SJCRH30 (cell line): ENCODE data around the gene MEN1. TPM values are rescaled to one million over a fixed set of nuclear protein-coding genes. Genes with fewer than 3 reads are reported as not detected.
A peak's percentile ranks its signal among the peaks of the same experiment; 100 is the strongest.

ENCODE experiments used
- DNase-seq, 2 experiments: peaks; one replicate each; pipeline ENCODE4 v3.0.0-alpha.2; 2015 to 2020
- H3K27ac ChIP-seq: fragments of 250-450 bp; sonication (Bioruptor Pico); 2 replicates; pipeline ENCODE4 v1.5.1; 2020; ENCODE audit warnings: mild to moderate bottlenecking, moderate library complexity
- H3K27me3 ChIP-seq: fragments of 250-450 bp; sonication (Bioruptor Pico); 2 replicates; pipeline ENCODE4 v1.5.1; 2020; ENCODE audit warnings: mild to moderate bottlenecking, moderate library complexity
- H3K36me3 ChIP-seq: fragments of 250-450 bp; sonication (Bioruptor Pico); 2 replicates; pipeline ENCODE4 v1.5.1; 2020; ENCODE audit warnings: mild to moderate bottlenecking, moderate library complexity
- H3K4me1 ChIP-seq: fragments of 250-450 bp; sonication (Bioruptor Pico); 2 replicates; pipeline ENCODE4 v1.5.1; 2020; ENCODE audit warnings: mild to moderate bottlenecking, moderate library complexity
- H3K4me3 ChIP-seq: fragments of 250-450 bp; sonication (Bioruptor Pico); 2 replicates; pipeline ENCODE4 v1.5.1; 2020; ENCODE audit warnings: mild to moderate bottlenecking, moderate library complexity
- H3K9me3 ChIP-seq: fragments of 250-450 bp; sonication (Bioruptor Pico); replicated peaks from 2 replicates; pipeline ENCODE4 v1.5.1; 2020; ENCODE audit warnings: mild to moderate bottlenecking, moderate library complexity
- total RNA-seq: library from RNA; depleted of rRNA; stranded (reverse); fragments of >200 nt; shearing (Covaris generic); gene quantifications from 2 replicates; pipeline ENCODE4 v1.2.3, GENCODE V29; 2014; rRNA removed

The MEN1 gene
- 25.9 and 26.3 TPM in 2 replicates for total RNA-seq

GRCh38 chr11:64810271-64810890 lies at the start of gene MEN1:
Gene MEN1, minus strand, starts transcription at chr11:64810551. Its CDS starts 442 bp downstream, at chr11:64810109.
- Histone ChIP-seq H3K36me3 (0 out of 2 replicates have a peak, but pooled peaks cover 2% of the 10 kb centered on the region), H3K4me3 (peak within 1 kb of the TSS; percentile 72), H3K27ac (no peak within 1 kb of the TSS), H3K27me3 (no peaks in the 10 kb centered on the region), H3K4me1 (0 out of 2 replicates have a peak, but pooled peaks cover 5% of the 10 kb centered on the region), H3K9me3 (no peaks in the 10 kb centered on the region)
- peak; percentile 96 to 97 for DNase-seq

DNA sequence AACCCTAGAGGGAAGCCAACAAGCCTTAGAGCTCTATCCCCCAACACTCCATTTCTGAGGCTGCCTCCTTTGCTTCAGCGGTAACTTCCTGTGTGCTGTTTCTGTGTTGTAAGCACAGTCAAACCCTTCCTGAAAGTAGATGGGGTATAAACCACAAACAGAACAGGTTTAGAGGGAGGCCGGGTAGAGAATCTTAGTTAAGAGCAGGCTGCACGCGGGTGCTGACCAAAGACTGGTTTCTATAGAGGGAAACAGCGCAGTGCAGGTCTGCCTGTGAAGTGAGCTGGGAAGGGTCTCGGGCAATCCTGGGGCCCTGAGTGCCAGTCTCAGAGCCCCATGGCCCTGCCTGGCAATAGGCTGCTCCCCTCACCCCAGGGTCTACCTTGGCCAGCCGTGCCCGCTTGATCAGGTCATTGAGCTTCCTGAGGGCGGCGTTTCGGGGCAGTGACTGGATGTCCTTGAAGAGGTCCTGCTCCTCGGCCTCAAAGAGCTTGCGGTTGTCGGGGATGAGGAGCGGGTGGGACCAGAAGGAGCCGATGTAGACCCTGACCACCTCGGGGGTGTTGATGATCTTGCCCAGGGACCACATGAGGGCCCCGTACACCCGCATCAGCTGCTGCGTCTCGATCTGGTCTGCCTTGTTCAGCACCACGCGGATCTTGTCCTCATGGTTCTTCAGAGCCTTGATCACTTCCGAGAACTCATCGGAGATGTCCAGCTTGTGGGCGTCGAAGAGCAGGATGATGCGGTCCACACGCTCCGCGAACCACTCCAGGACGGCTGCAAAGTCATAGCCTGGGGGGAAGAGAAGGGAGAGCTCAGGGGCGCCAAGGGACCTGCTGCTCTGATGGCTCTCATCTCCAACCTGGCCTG lies 49.4 kb upstream of the MEN1 start:
- H3K27ac ChIP-seq, result no peak overlapping the region
- no peak for DNase-seq
- H3K4me1 ChIP-seq, result peaks cover 83% of the 10 kb centered on the region
- no peak overlapping the region for H3K4me3 ChIP-seq
- no peaks in the 10 kb centered on the region for H3K9me3 ChIP-seq
- peaks cover 25% of the 10 kb centered on the region; the same call in 1 of the 2 replicates for H3K36me3 ChIP-seq
- no peaks in the 10 kb centered on the region for H3K27me3 ChIP-seq

DNA sequence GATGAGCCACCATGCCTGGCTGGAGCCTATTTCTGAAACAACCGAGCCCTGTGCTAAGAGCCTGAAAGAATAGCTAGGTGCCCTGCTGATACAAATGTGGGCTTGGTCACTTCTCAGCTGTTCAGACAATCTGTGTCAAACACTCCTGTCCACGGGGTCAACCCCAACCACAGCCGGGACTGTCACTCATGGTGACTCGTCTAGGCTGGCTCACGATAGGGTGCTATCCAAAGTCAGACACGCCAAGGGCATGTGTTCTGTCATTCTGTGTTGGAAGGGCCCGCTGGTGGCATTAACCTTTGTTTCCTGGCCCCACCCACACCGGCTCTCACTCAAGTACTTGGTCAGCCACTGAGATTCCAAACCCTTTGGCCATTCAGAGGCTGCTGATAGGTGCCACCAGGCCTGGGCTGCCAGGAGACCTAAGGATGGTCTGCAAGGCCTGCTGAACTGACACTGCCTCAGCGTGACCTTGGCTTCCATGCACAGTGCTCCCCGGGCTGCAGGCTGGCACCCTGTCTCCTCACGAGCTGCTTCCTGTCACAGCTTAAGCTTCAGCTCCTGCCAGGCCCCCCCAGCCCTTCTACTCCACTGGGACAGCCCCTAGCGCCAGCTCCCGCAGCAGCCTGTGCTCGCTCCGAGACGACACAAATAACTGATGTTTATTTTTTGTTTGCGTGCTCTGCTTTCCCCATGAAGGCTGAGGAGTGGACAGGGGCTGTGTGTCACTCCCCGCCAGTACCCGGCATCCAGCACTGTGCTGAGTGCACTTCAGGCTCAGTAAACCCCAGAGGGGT lies 48.3 kb upstream of the MEN1 start:
- H3K27me3 ChIP-seq, result no peaks in the 10 kb centered on the region
- H3K4me1 ChIP-seq, result peaks cover 79% of the 10 kb centered on the region
- H3K36me3 ChIP-seq, result peaks cover 30% of the 10 kb centered on the region; the same call in 1 of the 2 replicates
- peak; percentile 80 to 82 for DNase-seq
- H3K9me3 ChIP-seq, result no peaks in the 10 kb centered on the region
- H3K27ac ChIP-seq, result peak overlapping the region; percentile 43
- no peak overlapping the region for H3K4me3 ChIP-seq

GRCh38 chr11:64857485-64857884 lies 47.1 kb upstream of the MEN1 start:
- no peaks in the 10 kb centered on the region for H3K9me3 ChIP-seq
- no peak for DNase-seq
- no peak overlapping the region for H3K4me3 ChIP-seq
- peaks cover 68% of the 10 kb centered on the region for H3K4me1 ChIP-seq
- peak overlapping the region; percentile 73 for H3K27ac ChIP-seq
- H3K27me3 ChIP-seq, result no peaks in the 10 kb centered on the region
- peaks cover 38% of the 10 kb centered on the region; the same call in 1 of the 2 replicates for H3K36me3 ChIP-seq

- H3K27ac ChIP-seq, result peak overlapping the region; percentile 73
- H3K4me1 ChIP-seq, result peaks cover 61% of the 10 kb centered on the region
- no peak overlapping the region for H3K4me3 ChIP-seq
- H3K9me3 ChIP-seq, result no peaks in the 10 kb centered on the region
- H3K27me3 ChIP-seq, result no peaks in the 10 kb centered on the region
- H3K36me3 ChIP-seq, result peaks cover 38% of the 10 kb centered on the region; the same call in 1 of the 2 replicates
- peak; percentile 80 to 86 for DNase-seq
These were observed 46.3 kb upstream of the MEN1 start for GRCh38 chr11:64856382-64857227.

GRCh38 chr11:64855596-64856304 lies 45.4 kb upstream of the MEN1 start:
- no peak for DNase-seq
- H3K9me3 ChIP-seq, result no peaks in the 10 kb centered on the region
- H3K4me1 ChIP-seq, result peaks cover 64% of the 10 kb centered on the region
- H3K4me3 ChIP-seq, result no peak overlapping the region
- peak overlapping the region; percentile 73 for H3K27ac ChIP-seq
- peaks cover 38% of the 10 kb centered on the region; the same call in 1 of the 2 replicates for H3K36me3 ChIP-seq
- H3K27me3 ChIP-seq, result no peaks in the 10 kb centered on the region

GRCh38 chr11:64854534-64855502 lies 44.5 kb upstream of the MEN1 start:
- Histone ChIP-seq H3K36me3 (peaks cover 36% of the 10 kb centered on the region; the same call in 1 of the 2 replicates), H3K4me1 (peaks cover 68% of the 10 kb centered on the region)

GRCh38 chr11:64854157-64854533 lies 43.8 kb upstream of the MEN1 start:
- peaks cover 62% of the 10 kb centered on the region for H3K4me1 ChIP-seq
- H3K27ac ChIP-seq, result peak overlapping the region; percentile 73; the same call in 1 of the 2 replicates
- H3K27me3 ChIP-seq, result no peaks in the 10 kb centered on the region
- DNase-seq, result no peak
- H3K9me3 ChIP-seq, result no peaks in the 10 kb centered on the region
- H3K4me3 ChIP-seq, result no peak overlapping the region
- H3K36me3 ChIP-seq, result peaks cover 29% of the 10 kb centered on the region; the same call in 1 of the 2 replicates

More at GRCh38 chr11:64854534-64855502, 44.5 kb upstream of the MEN1 start:
- no peaks in the 10 kb centered on the region for H3K27me3 ChIP-seq
- H3K9me3 ChIP-seq, result no peaks in the 10 kb centered on the region
- H3K4me3 ChIP-seq, result no peak overlapping the region
- peak overlapping the region; percentile 73 for H3K27ac ChIP-seq
- DNase-seq, result peak; percentile 75 to 82

DNA sequence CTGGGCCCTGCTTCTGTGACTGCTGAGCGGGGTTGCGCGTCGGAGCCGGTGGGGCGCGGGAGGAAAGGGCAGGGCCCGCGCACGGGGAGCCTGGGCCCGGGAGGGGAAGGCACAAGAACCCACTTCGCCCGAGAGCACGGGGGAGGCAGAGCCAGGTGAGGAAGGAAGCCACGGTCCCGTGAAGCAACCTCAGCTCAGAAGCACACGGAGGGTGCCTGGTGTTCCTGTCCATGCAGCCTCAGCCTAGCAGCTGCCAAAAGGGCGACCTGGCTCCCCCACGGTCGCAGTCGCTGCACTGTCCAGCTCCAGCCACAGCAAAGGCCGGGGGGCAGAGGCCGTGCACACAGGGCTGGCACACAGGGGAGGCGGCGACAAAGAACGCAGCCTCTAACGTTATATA lies 43.4 kb upstream of the MEN1 start:
- Histone ChIP-seq H3K4me1 (peaks cover 58% of the 10 kb centered on the region), H3K27me3 (no peaks in the 10 kb centered on the region), H3K9me3 (no peaks in the 10 kb centered on the region), H3K4me3 (no peak overlapping the region), H3K36me3 (peaks cover 29% of the 10 kb centered on the region; the same call in 1 of the 2 replicates), H3K27ac (no peak overlapping the region)
- no peak for DNase-seq

DNA sequence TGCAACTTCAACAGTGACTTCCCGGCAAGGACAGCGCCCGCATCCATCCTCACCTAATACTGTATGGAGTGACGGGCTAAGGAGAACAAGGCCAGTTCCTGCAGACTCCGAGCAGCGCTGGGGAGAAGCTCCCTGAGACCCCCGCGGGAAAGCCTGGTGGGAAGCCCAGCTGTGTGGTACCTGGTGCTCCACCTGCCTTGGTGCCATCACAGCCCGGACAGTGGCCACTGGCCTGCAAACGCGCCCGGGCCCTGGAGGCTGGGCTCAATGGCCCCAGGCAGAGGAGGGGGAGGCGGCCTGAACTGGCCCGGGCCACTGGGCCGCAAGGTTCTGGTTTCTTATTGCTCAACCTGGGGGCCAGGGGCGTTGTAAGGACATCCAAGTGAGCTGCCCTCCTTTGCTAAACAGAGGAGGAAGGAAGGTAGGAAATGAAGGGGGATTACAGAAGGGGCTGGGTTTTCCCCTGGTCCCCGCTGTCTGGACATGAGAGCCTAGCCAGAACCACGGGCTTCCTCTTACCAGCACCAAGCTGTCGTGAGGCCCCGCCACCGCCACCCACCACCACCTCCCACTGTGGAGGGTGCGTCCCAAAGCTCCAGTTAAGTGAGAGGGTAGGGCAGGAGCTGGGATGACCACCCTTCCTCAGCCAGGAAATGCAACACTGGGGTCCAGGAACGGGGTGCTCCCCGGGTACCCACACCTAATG lies 42.6 kb upstream of the MEN1 start:
- H3K4me3 ChIP-seq, result no peak overlapping the region
- no peak overlapping the region for H3K27ac ChIP-seq
- no peaks in the 10 kb centered on the region for H3K27me3 ChIP-seq
- H3K4me1 ChIP-seq, result peaks cover 51% of the 10 kb centered on the region
- DNase-seq, result no peak
- H3K36me3 ChIP-seq, result peaks cover 28% of the 10 kb centered on the region; the same call in 1 of the 2 replicates
- H3K9me3 ChIP-seq, result no peaks in the 10 kb centered on the region

- Histone ChIP-seq H3K4me1 (peaks cover 43% of the 10 kb centered on the region), H3K27ac (no peak overlapping the region), H3K9me3 (no peaks in the 10 kb centered on the region), H3K27me3 (no peaks in the 10 kb centered on the region), H3K36me3 (peaks cover 20% of the 10 kb centered on the region; the same call in 1 of the 2 replicates), H3K4me3 (no peak overlapping the region)
- no peak for DNase-seq
These were observed 41.5 kb upstream of the MEN1 start for GRCh38 chr11:64851831-64852351.
